Right cardiac atrium (tissue), 5 donors: ENCODE measurements around the gene PTOV1. TPM values are rescaled to one million over a fixed set of nuclear protein-coding genes. Genes with fewer than 3 reads are reported as not detected.

Experiments used
- ATAC-seq, 2 donors: fragments of 200-7000 bp; cut with Tn5 transposase; one replicate each; pipeline versions ENCODE4 v1.8.0 to v1.9.1; 2020; ENCODE audit warnings: moderate library complexity in 2 of 2, mild to moderate bottlenecking in 1 of 2
- DNase-seq, 3 donors: peaks; one replicate each; pipeline ENCODE4 v3.0.0-alpha.2; 2020
- H3K27ac ChIP-seq: one replicate; pipeline ENCODE4 v1.5.1; 2013; ENCODE audit warnings: mild to moderate bottlenecking, low read length, control low read depth, moderate library complexity
- H3K27me3 ChIP-seq: one replicate; pipeline ENCODE4 v1.6.1; 2013; ENCODE audit not compliant: control insufficient read depth, insufficient read depth
- H3K4me1 ChIP-seq: one replicate; pipeline ENCODE4 v1.6.1; 2013; ENCODE audit warnings: low read length; ENCODE audit not compliant: control insufficient read depth, insufficient read depth
- H3K4me3 ChIP-seq: one replicate; pipeline ENCODE4 v1.5.1; 2013; ENCODE audit warnings: low read length, control low read depth
- H3K9me3 ChIP-seq: one replicate; pipeline ENCODE4 v1.6.1; 2013; ENCODE audit warnings: low read length; ENCODE audit not compliant: control insufficient read depth
- WGBS: extraction: QIAGEN DNeasy Blood & Tissue Kit; methylation state at CpG from one replicate; pipeline ENCODE4 v1.1.7; 2013; 5-methylcytosine and 5-hydroxymethylcytosine counted together
- intact Hi-C, 4 donors: fragments of 100-400 bp; cut with DNase I; formaldehyde crosslinking; loops; one replicate each; pipeline versions ENCODE4 v1.11.0 to v1.14.0; 2022 to 2023
- microRNA-seq, 2 donors: library from miRNA; unstranded; fragments of <30 nt; microRNA quantifications; one replicate each; pipeline ENCODE4 v1.2.0, GENCODE V29; 2020 to 2021
- polyA plus RNA-seq: library from polyadenylated mRNA; stranded (reverse); fragments of 200-250 nt; gene quantifications from one replicate; pipeline ENCODE4 v1.2.3, GENCODE V29; 2013
- total RNA-seq, 4 donors: library from RNA; stranded (reverse); fragmentation: NEBNext Ultra II Directional; extraction: Animal tissue kit (Norgen Biotek cat#: 25700); gene quantifications; one replicate each; pipeline ENCODE4 v1.2.1, GENCODE V29; 2021
- donor health status: healthy with polysubstance abuse.
- donor health status: DM: no; HTN: yes; CAD: no.
- donor health status: DM: no; HTN: no; CAD: no.
- donor health status: DM: no; HTN: yes; CAD: no; lungs with severe emphysema.
- donor health status: DM: yes; HTN: yes; CAD: no.

Gene PTOV1
- total and polyA plus RNA-seq, 5 donors: 127 to 146 (median 138) TPM

GRCh38 chr19:49907745-49908446 is 56.9 kb downstream of the PTOV1 start:
- Histone ChIP-seq H3K27ac (no peak overlapping the region), H3K4me3 (no peak overlapping the region), H3K27me3 (no peaks in the 10 kb centered on the region), H3K4me1 (no peaks in the 10 kb centered on the region), H3K9me3 (no peaks in the 10 kb centered on the region)
- DNase-seq (no peak), ATAC-seq (no peak)
- intact Hi-C loops: no loop called here
- WGBS: 91% methylated on average over 23 of the region's 23 CpGs

GRCh38 chr19:49908480-49909420 is 57.8 kb downstream of the PTOV1 start:
- DNase-seq (peak in 1 of 3 donors; percentile 40), ATAC-seq (no peak)
- WGBS: 96% methylated on average over 37 of the region's 37 CpGs
- no peak overlapping the region for H3K4me3 ChIP-seq
- H3K27ac ChIP-seq: no peak overlapping the region
- no peaks in the 10 kb centered on the region for H3K9me3 ChIP-seq
- H3K27me3 ChIP-seq: no peaks in the 10 kb centered on the region
- intact Hi-C loops: no loop called here
- no peaks in the 10 kb centered on the region for H3K4me1 ChIP-seq

- WGBS: 93% methylated on average over 5 of the region's 5 CpGs
- no peak for DNase-seq
- no peaks in the 10 kb centered on the region for H3K4me1 ChIP-seq
- intact Hi-C loops: no loop called here
- no peaks in the 10 kb centered on the region for H3K9me3 ChIP-seq
- H3K27me3 ChIP-seq: no peaks in the 10 kb centered on the region
- H3K27ac ChIP-seq: no peak overlapping the region
- H3K4me3 ChIP-seq: no peak overlapping the region
- no peak for ATAC-seq
These were observed 59.2 kb downstream of the PTOV1 start for GRCh38 chr19:49910179-49910578.

Small RNA genes within 50 kb of the gene (microRNA-seq; reads per million reads assigned to microRNA genes)
- gene MIR4749 (0 to 0.42 reads per million in 2 donors), gene MIR4750 (0 reads per million in 2 donors), gene MIR6800 (0 to 0.42 reads per million in 2 donors)

Other genes with a start within 250 kb of the PTOV1 start
- gene RRAS, start 211.0 kb upstream of the PTOV1 start, total RNA-seq: 100 to 1,000 TPM in 1 of 4 donors, 10 to 100 TPM in 3; 76.7 to 106 (median 85.3) TPM
- gene RRAS, start 211.0 kb upstream of the PTOV1 start, polyA plus RNA-seq: 153 TPM
- gene SCAF1, start 208.9 kb upstream of the PTOV1 start, total RNA-seq: 10 to 100 TPM; 41.8 to 52.7 (median 42.3) TPM
- 23.3 TPM for gene SCAF1, start 208.9 kb upstream of the PTOV1 start, polyA plus RNA-seq
- 10 to 100 TPM; 34.1 to 58.0 (median 40.7) TPM for gene IRF3, start 185.3 kb upstream of the PTOV1 start, total RNA-seq
- 39.6 TPM for gene IRF3, start 185.3 kb upstream of the PTOV1 start, polyA plus RNA-seq
- 10 to 100 TPM in 3 of 4 donors, 1 to 10 TPM in 1; 8.6 to 14.0 (median 12.4) TPM for gene BCL2L12, start 185.2 kb upstream of the PTOV1 start, total RNA-seq
- gene BCL2L12, start 185.2 kb upstream of the PTOV1 start, polyA plus RNA-seq: 15.1 TPM
- gene PRMT1, start 173.9 kb upstream of the PTOV1 start, total RNA-seq: 100 to 1,000 TPM; 117 to 131 (median 125) TPM
- 154 TPM for gene PRMT1, start 173.9 kb upstream of the PTOV1 start, polyA plus RNA-seq
- under 1 TPM; 0.28 to 0.82 (median 0.44) TPM for gene ADM5, start 161.6 kb upstream of the PTOV1 start, total RNA-seq
- gene ADM5, start 161.6 kb upstream of the PTOV1 start, polyA plus RNA-seq: 0.52 TPM
- gene CPT1C, start 160.0 kb upstream of the PTOV1 start, total RNA-seq: 1 to 10 TPM; 4.8 to 8.5 (median 5.7) TPM
- gene CPT1C, start 160.0 kb upstream of the PTOV1 start, polyA plus RNA-seq: 4.5 TPM
- gene TSKS, start 87.9 kb upstream of the PTOV1 start, total RNA-seq: 1 to 10 TPM in 3 of 4 donors, under 1 TPM in 1; 0.59 to 1.4 (median 1.2) TPM
- gene TSKS, start 87.9 kb upstream of the PTOV1 start, polyA plus RNA-seq: 1.1 TPM
- 10 to 100 TPM; 58.8 to 80.7 (median 73.7) TPM for gene AP2A1, start 84.2 kb upstream of the PTOV1 start, total RNA-seq
- gene AP2A1, start 84.2 kb upstream of the PTOV1 start, polyA plus RNA-seq: 50.8 TPM
- 10 to 100 TPM; 13.2 to 21.3 (median 16.4) TPM for gene FUZ, start 37.9 kb upstream of the PTOV1 start, total RNA-seq
- gene FUZ, start 37.9 kb upstream of the PTOV1 start, polyA plus RNA-seq: 25.8 TPM
- 10 to 100 TPM; 37.8 to 50.4 (median 43.1) TPM for gene MED25, start 32.9 kb upstream of the PTOV1 start, total RNA-seq
- 39.2 TPM for gene MED25, start 32.9 kb upstream of the PTOV1 start, polyA plus RNA-seq
- 100 to 1,000 TPM in 1 of 4 donors, 10 to 100 TPM in 3; 38.6 to 144 (median 42.9) TPM for gene PNKP, start 16.4 kb downstream of the PTOV1 start, total RNA-seq
- 40.8 TPM for gene PNKP, start 16.4 kb downstream of the PTOV1 start, polyA plus RNA-seq
- gene AKT1S1, start 26.2 kb downstream of the PTOV1 start, total RNA-seq: 10 to 100 TPM; 32.4 to 38.7 (median 36.4) TPM
- 40.2 TPM for gene AKT1S1, start 26.2 kb downstream of the PTOV1 start, polyA plus RNA-seq
- 10 to 100 TPM; 35.7 to 45.7 (median 42.1) TPM for gene TBC1D17, start 26.5 kb downstream of the PTOV1 start, total RNA-seq
- 35.6 TPM for gene TBC1D17, start 26.5 kb downstream of the PTOV1 start, polyA plus RNA-seq
- under 1 TPM in 3 of 4 donors, not detected in 1; 0.24 to 0.92 (median 0.60) TPM for gene IL4I1, start 45.7 kb downstream of the PTOV1 start, total RNA-seq
- gene IL4I1, start 45.7 kb downstream of the PTOV1 start, polyA plus RNA-seq: 0.29 TPM
- gene ATF5, start 78.0 kb downstream of the PTOV1 start, total RNA-seq: 10 to 100 TPM in 2 of 4 donors, 1 to 10 TPM in 2; 7.1 to 12.9 (median 9.4) TPM
- gene ATF5, start 78.0 kb downstream of the PTOV1 start, polyA plus RNA-seq: 16.8 TPM
- 10 to 100 TPM; 25.9 to 34.0 (median 29.7) TPM for gene NUP62, start 78.3 kb downstream of the PTOV1 start, total RNA-seq
- gene NUP62, start 78.3 kb downstream of the PTOV1 start, polyA plus RNA-seq: 19.9 TPM
- gene SIGLEC11, start 110.0 kb downstream of the PTOV1 start, total RNA-seq: 1 to 10 TPM in 3 of 4 donors, under 1 TPM in 1; 0.64 to 1.6 (median 1.3) TPM
- gene SIGLEC11, start 110.0 kb downstream of the PTOV1 start, polyA plus RNA-seq: 0.86 TPM
- 10 to 100 TPM; 17.7 to 27.1 (median 24.5) TPM for gene VRK3, start 174.2 kb downstream of the PTOV1 start, total RNA-seq
- 15.6 TPM for gene VRK3, start 174.2 kb downstream of the PTOV1 start, polyA plus RNA-seq
- 1 to 10 TPM; 3.9 to 5.5 (median 5.1) TPM for gene ZNF473, start 174.8 kb downstream of the PTOV1 start, total RNA-seq
- gene ZNF473, start 174.8 kb downstream of the PTOV1 start, polyA plus RNA-seq: 2.1 TPM